ENCODE results near the gene DUSP15. TPM values are rescaled to one million over a fixed set of nuclear protein-coding genes. Genes with fewer than 3 reads are reported as not detected.

Gene DUSP15
- total RNA-seq, 1 donor = 8.6 TPM

DNA sequence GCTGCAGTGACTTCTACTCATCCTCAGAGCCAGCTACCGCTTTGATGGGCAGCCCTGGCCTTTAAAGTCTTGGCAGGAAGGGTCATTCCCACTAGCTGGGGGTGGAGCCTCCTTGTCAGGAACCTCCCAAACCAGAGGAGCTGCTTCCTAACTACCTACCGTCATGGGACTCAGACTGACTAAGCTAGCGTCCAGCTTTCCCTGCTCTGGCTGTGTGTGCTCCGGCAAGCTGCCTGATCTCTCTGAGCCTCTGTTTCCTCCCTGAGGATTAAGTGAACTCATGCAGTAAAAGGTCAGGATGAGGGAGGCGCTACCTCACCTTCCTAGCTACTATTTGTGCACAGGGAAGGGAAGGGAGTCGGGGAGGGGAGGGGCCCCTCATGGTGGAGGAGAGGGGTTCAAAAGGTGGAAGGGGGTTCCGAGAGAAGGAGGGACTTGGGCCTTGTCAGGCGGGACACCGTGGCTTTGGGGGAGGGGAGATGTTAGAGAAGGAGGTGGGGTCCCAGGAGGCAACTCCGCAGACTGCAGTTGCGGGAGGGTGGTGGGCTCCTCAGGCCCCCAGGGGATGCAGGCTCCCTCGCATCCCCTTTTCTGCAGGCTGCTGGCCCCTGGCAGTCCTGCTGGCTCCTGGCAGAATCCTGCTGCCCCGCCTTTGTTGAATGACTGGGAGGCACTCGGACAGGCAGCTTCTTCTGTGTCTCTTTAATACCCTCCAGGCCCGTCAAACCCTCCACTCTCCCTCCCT lies 9.8 kb downstream of the DUSP15 start:
- no peak for DNase-seq (ENCODE audit: low read depth in 2 of 3, low spot score in 2 of 3)

DNA sequence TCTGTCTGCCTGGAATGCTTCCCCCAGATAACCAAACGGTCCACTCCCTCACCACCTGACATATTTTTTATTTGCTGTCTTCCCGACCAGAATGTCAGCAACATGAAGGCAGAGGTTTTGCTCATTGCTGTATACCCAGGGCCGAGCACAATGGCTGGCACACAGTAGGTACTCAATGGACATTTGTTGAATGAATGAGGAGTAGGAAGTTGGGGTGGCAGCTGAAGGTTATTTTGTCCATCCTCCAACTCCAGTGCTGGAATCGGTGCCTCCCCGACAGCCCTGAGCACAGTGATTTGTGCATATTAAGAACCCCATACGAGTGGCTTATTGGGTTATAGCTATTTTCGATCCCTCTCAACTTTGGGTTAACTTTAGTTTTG lies 10.3 kb downstream of the DUSP15 start:
- DNase-seq (ENCODE audit: low read depth in 2 of 3, low spot score in 2 of 3) = no peak

DNA sequence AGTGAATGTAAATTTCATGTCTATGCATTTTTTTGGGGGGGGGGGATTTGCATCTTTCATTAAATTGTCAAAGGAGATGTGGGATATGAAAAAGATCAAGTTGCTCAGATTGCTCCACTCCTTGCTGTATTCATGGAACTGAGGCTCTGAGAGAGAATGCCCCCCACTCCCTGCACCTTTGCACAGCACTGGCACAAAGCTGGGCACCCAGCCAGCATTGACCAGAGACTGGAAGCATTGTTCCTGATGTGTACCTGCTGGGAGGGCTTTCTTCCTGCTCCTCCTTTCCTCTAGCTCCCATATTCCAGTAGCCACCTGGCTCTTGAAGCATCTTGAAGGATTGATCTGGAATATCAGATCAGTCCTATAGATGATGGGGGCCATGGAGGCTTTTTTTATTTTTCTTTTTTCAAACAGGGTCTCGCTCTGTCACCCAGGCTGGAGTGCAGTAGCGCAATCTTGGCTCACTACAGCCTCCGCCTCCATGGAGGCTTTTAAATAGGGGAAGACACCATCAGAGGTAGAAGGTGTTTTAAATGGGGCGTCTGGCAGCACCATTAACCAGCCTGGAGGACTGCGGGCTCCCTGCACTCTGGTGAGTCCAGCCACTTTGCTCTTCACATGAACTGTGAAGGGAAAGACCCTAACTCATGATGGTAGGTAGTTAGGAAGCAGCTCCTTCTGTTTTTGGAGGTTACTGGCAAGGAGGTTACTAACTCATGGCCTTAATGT lies 10.9 kb downstream of the DUSP15 start:
- DNase-seq (ENCODE audit: low read depth in 2 of 3, low spot score in 2 of 3) = no peak

DNA sequence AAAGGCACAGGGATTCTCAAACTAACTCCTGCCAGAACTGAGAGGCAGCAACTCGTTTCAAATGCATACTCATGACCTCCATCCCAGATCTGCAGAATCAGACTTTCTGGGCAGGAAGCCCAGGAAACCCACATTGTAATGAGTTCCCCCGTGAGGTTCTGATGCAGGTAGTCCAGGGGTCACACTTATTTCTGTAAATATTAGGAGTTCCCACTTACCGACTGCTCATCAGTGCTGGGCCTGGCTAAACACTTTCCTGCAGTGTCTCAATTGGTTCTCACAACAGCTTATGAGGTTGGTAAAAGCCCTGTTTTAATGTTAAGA lies 11.6 kb downstream of the DUSP15 start:
- no peak for DNase-seq (ENCODE audit: low read depth in 2 of 3, low spot score in 2 of 3)

- DNase-seq (ENCODE audit: low read depth in 2 of 3, low spot score in 2 of 3) = peak in 1 of 3 donors; percentile 60
Observed at GRCh38 chr20:31857861-31858759, 12.2 kb downstream of the DUSP15 start.

- DNase-seq (ENCODE audit: low read depth in 2 of 3, low spot score in 2 of 3) = no peak
Observed at GRCh38 chr20:31856516-31856915, 13.8 kb downstream of the DUSP15 start.

- no peak for DNase-seq (ENCODE audit: low read depth in 2 of 3, low spot score in 2 of 3)
Observed at GRCh38 chr20:31853481-31853880, 16.8 kb downstream of the DUSP15 start.

DNA sequence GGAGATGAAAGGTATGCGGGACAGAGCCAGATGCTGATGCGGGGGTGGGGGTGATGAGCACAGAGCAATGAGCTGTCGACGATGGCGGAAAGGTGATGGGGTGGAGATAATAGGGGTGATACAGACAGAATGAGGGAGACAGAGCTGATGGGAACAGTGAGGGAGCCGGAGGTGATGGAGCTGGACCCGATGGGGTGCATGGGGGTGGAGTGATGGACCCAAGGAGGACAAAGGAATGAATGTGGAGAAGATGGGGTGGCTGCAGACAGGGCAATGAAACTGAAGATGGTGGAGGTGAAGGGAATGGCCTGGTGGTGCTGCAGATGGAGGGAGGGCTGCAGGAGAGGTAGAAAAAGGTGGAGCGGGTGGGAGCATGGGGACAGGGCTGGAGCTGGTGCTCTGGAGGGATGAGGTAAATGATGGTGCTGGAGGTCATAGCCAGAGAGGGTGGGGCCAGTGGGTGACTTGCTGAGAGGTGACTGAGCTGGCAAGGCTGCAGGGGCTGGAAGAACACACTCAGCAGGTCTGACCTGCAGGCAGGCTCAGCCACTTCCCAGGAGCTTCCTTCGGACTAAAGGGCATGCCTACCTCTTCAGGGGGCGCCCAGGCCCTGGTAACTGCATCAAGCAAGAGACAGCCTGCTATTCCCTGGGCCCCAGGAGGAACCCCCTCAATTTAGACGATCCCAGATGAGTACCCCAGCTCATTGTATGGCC lies 18.9 kb downstream of the DUSP15 start:
- DNase-seq (ENCODE audit: low read depth in 2 of 3, low spot score in 2 of 3) = no peak

GRCh38 chr20:31849306-31849930 lies 20.9 kb downstream of the DUSP15 start:
- no peak for DNase-seq (ENCODE audit: low read depth in 2 of 3, low spot score in 2 of 3)

GRCh38 chr20:31848088-31848999 lies 22.0 kb downstream of the DUSP15 start:
- DNase-seq (ENCODE audit: low read depth in 2 of 3, low spot score in 2 of 3) = no peak

GRCh38 chr20:31846793-31847138 lies 23.6 kb downstream of the DUSP15 start:
- no peak for DNase-seq (ENCODE audit: low read depth in 2 of 3, low spot score in 2 of 3)

GRCh38 chr20:31845300-31845863 lies 24.9 kb downstream of the DUSP15 start, which contains the start of gene FOXS1:
Gene FOXS1 (minus strand): TSS chr20:31845604. CDS start chr20:31845542, 62 bp downstream.
- DNase-seq (ENCODE audit: low read depth in 2 of 3, low spot score in 2 of 3) = no peak

DNA sequence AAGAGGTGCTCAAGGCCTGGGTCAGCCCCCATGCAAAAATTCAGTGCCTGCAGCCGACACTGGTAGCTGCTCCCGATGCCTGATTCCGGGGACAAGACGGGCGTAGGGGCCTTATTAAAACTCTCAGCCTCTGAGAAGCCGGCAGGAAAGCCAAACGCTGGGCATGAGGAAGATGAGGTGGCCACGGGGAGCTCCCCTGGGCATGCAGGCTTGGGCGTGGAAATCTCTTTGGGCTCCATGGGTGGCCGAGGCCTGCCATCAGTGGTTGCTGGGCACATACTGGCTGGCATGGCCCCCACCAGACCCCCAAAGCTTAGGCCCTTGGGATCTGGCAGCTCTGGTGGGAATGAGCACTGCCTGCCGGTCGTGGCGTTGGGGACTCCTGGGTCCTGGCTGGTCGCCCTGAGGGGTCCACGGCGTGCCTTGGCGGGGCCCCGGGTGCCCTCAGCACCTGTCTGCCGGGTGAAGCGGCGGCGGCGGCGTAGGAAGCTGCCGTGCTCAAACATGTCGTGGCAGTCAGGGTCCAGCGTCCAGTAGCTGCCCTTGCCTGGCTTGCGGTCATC lies 25.5 kb downstream of the DUSP15 start:
- DNase-seq (ENCODE audit: low read depth in 2 of 3, low spot score in 2 of 3) = no peak

DNA sequence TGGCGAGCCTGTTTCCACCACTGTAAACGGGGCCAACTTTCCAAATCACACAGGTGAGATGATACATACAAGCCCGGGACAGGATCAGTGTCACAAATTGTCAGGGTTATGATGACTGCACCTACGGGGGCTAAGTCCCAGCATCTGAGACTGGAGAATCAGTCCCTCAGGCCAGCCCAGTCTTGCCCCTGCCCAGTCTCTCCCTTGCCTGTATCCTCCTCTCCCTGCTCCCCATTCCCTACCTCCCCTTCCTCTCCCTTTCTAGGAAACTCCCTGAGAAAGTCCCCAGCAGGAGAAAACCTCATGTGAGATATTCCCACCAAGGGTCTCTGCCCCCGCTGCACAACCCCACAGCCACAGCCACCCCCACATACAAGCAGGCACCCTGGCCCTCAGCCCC lies 26.4 kb downstream of the DUSP15 start:
- DNase-seq (ENCODE audit: low read depth in 2 of 3, low spot score in 2 of 3) = no peak

- DNase-seq (ENCODE audit: low read depth in 2 of 3, low spot score in 2 of 3) = no peak
Observed at GRCh38 chr20:31843288-31843687, 27.0 kb downstream of the DUSP15 start.

GRCh38 chr20:31842471-31843157 lies 27.7 kb downstream of the DUSP15 start:
- DNase-seq (ENCODE audit: low read depth in 2 of 3, low spot score in 2 of 3) = no peak

- DNase-seq (ENCODE audit: low read depth in 2 of 3, low spot score in 2 of 3) = no peak
Observed at GRCh38 chr20:31841928-31842327, 28.4 kb downstream of the DUSP15 start.
